DMS153 treated with DMSO at 0.1 percent for 48 hours (cell line): ENCODE data around the gene FAM237A.

ENCODE experiments used
- DNase-seq: peaks from one replicate; lab custom pipeline; 2025; ENCODE audit not compliant: unreplicated experiment; lab: John Stamatoyannopoulos, UW

The FAM237A gene

GRCh38 chr2:206688453-206688852 is 46.2 kb downstream of the FAM237A start:
- no peak for DNase-seq

GRCh38 chr2:206688990-206689389 is 46.7 kb downstream of the FAM237A start:
- DNase-seq = no peak

DNA sequence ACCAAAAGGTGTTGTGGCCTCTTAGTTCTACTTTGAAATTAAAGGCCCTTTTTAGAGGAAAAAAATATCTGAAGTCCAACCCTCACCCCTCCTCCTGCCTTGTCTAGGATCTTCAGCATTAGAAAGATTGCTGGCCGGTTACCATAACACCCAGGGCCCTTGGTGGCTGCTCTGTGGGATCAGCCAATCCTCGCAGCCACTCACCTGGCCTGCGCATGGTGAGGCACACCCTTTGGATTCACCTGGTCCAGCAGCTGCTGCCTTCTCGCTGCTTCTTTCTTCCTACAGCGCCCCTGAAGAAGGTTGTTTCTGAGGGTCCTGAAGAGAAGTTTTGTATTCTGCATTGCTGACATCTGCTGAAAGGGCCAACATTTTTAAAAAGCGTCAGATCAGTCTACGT is 50.7 kb downstream of the FAM237A start:
- no peak for DNase-seq

GRCh38 chr2:206693399-206694137 is 51.3 kb downstream of the FAM237A start:
- DNase-seq = peak; percentile 45

DNA sequence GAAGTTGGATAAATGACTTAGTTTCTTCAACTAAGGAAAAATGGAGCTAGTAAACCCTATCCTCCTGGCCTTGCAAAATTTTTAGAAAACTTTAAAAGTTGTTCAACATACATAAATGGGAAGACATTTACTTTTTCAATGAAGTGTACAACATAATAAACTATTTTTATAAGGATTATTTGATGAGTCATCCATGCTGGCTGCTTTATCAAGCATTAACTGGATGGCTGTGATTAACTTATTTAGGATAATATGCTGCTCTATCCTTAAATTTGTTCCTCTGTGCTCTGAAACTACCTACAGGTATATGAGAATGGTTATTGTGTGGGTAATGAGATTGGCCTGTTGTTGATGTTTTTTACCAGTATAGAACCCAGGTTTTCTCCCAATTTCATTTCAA is 54.6 kb downstream of the FAM237A start:
- DNase-seq = no peak

GRCh38 chr2:206698811-206699210 is 56.5 kb downstream of the FAM237A start:
- DNase-seq = no peak
